Activated CD4-positive, CD25-positive, alpha-beta regulatory T cell treated with anti-CD3 and anti-CD28 coated beads, Interleukin-2, amount 50 U/mL, for 72 hours (primary cell): ENCODE measurements around the gene S100PBP.

Experiments
- DNase-seq: peaks from one replicate; pipeline ENCODE4 v3.0.0; 2021

Gene S100PBP

GRCh38 chr1:32871364-32872191 is 54.1 kb downstream of the S100PBP start:
- no peak for DNase-seq

GRCh38 chr1:32872192-32872460 is 54.7 kb downstream of the S100PBP start:
- no peak for DNase-seq

- no peak for DNase-seq
These were observed 56.0 kb downstream of the S100PBP start for GRCh38 chr1:32873484-32873883.

GRCh38 chr1:32874860-32875752 is 57.7 kb downstream of the S100PBP start:
- DNase-seq = no peak

- peak; percentile 74 for DNase-seq
These were observed 59.1 kb downstream of the S100PBP start for GRCh38 chr1:32876341-32877210.

GRCh38 chr1:32877211-32878110 is 60.0 kb downstream of the S100PBP start:
- DNase-seq = peak; percentile 24

GRCh38 chr1:32878183-32878582 is 60.7 kb downstream of the S100PBP start:
- peak; percentile 17 for DNase-seq

- peak; percentile 26 for DNase-seq
These were observed 61.2 kb downstream of the S100PBP start for GRCh38 chr1:32878637-32879041.

GRCh38 chr1:32881291-32881690 is 63.8 kb downstream of the S100PBP start:
- no peak for DNase-seq

GRCh38 chr1:32881871-32882850 is 64.7 kb downstream of the S100PBP start:
- DNase-seq = no peak

- no peak for DNase-seq
These were observed 66.0 kb downstream of the S100PBP start for GRCh38 chr1:32883338-32884031.

- DNase-seq = no peak
These were observed 66.5 kb downstream of the S100PBP start for GRCh38 chr1:32884032-32884372.

- DNase-seq = no peak
These were observed 67.3 kb downstream of the S100PBP start for GRCh38 chr1:32884726-32885125.

GRCh38 chr1:32885676-32886003 is 68.2 kb downstream of the S100PBP start:
- DNase-seq = no peak

- DNase-seq = no peak
These were observed 68.8 kb downstream of the S100PBP start, which contains the start of gene HPCA for GRCh38 chr1:32886004-32886827. Gene HPCA (plus strand): TSS chr1:32886491. CDS start chr1:32888899, 2,408 bp downstream.

- DNase-seq = no peak
These were observed 69.5 kb downstream of the S100PBP start for GRCh38 chr1:32886828-32887414.

GRCh38 chr1:32887623-32888022 is 70.2 kb downstream of the S100PBP start:
- no peak for DNase-seq

GRCh38 chr1:32888134-32888533 is 70.7 kb downstream of the S100PBP start:
- DNase-seq = no peak
